Measurements from ENCODE around the gene SCNM1.

- TF ChIP-seq POLR2A (IDR thresholded peaks at IDR 0.05) (no peak), CTCF (IDR thresholded peaks at IDR 0.05) (no peak)
These were observed 28.2 kb upstream of the SCNM1 start for GRCh38 chr1:151137789-151138188.

Measured in body of pancreas (tissue), 4 donors.